Endodermal cell (in vitro differentiated cells): Measurements from ENCODE around the gene BIRC7. TPM values are rescaled to one million over a fixed set of nuclear protein-coding genes. Genes with fewer than 3 reads are reported as not detected.
A peak's percentile ranks its signal among the peaks of the same experiment; 100 is the strongest.

Experiments used
- DNase-seq: peaks from one replicate; pipeline ENCODE4 v3.0.0-alpha.2; 2017
- H3K27ac ChIP-seq: 2 replicates; pipeline ENCODE4 v1.5.1; 2013; ENCODE audit warnings: mild to moderate bottlenecking, low read depth, low read length, moderate library complexity
- H3K27me3 ChIP-seq: 2 replicates; pipeline ENCODE4 v1.6.1; 2013; ENCODE audit warnings: mild to moderate bottlenecking, low read length, moderate library complexity; ENCODE audit not compliant: insufficient read depth, control insufficient read depth, poor library complexity, severe bottlenecking
- H3K36me3 ChIP-seq: 2 replicates; pipeline ENCODE4 v1.7.0; 2013; ENCODE audit warnings: mild to moderate bottlenecking, low read length, moderate library complexity; ENCODE audit not compliant: control insufficient read depth, insufficient read depth
- H3K4me1 ChIP-seq: one replicate; pipeline ENCODE4 v1.7.0; 2013; ENCODE audit warnings: low read length; ENCODE audit not compliant: control insufficient read depth, insufficient read depth
- H3K4me3 ChIP-seq: 2 replicates; pipeline ENCODE4 v1.5.1; 2013; ENCODE audit warnings: mild to moderate bottlenecking, low read length, moderate library complexity
- H3K9ac ChIP-seq: 2 replicates; pipeline ENCODE4 v1.6.1; 2013; ENCODE audit warnings: mild to moderate bottlenecking, low read length, moderate library complexity; ENCODE audit not compliant: poor library complexity, severe bottlenecking; ENCODE audit errors: extremely low read depth
- H3K9me3 ChIP-seq: 2 replicates; pipeline ENCODE4 v1.6.1; 2013; ENCODE audit warnings: mild to moderate bottlenecking, low read length, moderate library complexity; ENCODE audit not compliant: control insufficient read depth
- H3K27ac Mint-ChIP-seq: 2 replicates; pipeline ENCODE4 v1.8.0; 2020; ENCODE audit warnings: mixed read lengths
- H3K27me3 Mint-ChIP-seq: 2 replicates; pipeline ENCODE4 v1.8.0; 2021; ENCODE audit warnings: mild to moderate bottlenecking, mixed read lengths; ENCODE audit not compliant: insufficient read depth
- H3K36me3 Mint-ChIP-seq: 2 replicates; pipeline ENCODE4 v1.8.0; 2020; ENCODE audit warnings: low read depth, mixed read lengths
- H3K4me1 Mint-ChIP-seq: 2 replicates; pipeline ENCODE4 v1.8.0; 2020; ENCODE audit warnings: mixed read lengths
- H3K4me3 Mint-ChIP-seq: 2 replicates; pipeline ENCODE4 v1.8.0; 2020; ENCODE audit warnings: mild to moderate bottlenecking, moderate library complexity, mixed read lengths
- H3K9me3 Mint-ChIP-seq: 2 replicates; pipeline ENCODE4 v1.8.0; 2020; ENCODE audit warnings: mild to moderate bottlenecking, mixed read lengths
- CTCF ChIP-seq: fragments of 200-600 bp; sonication (generic); conservative IDR thresholded peaks from 2 replicates; pipeline ENCODE4 v1.5.0; 2021; ENCODE audit warnings: antibody characterized with exemption, mild to moderate bottlenecking
- WGBS, 2 experiments: methylation state at CpG; one replicate each; pipeline versions ENCODE4 v1.1.5 to v1.1.7; 2013; ENCODE audit warnings: missing lambda C conversion rate in 2 of 2, mixed read lengths in 1 of 2; ENCODE audit not compliant: insufficient coverage in 1 of 2, insufficient read length in 1 of 2; 5-methylcytosine and 5-hydroxymethylcytosine counted together
- total RNA-seq, 2 donors: library from RNA; stranded (reverse); fragmentation: NEBNext Ultra II Directional in 1 of 2; extraction: Animal tissue kit (Norgen Biotek cat#: 25700) in 1 of 2; gene quantifications; 2 replicates in 1 of 2; 3 replicates in 1 of 2; pipeline ENCODE4 v1.2.1, GENCODE V29; 2021

BIRC7 gene
- total RNA-seq, 2 donors from 2014 or later = not detected

- TF ChIP-seq CTCF = no peak
- H3K27ac Mint-ChIP-seq = no peak overlapping the region
- peaks cover 45% of the 10 kb centered on the region for H3K36me3 Mint-ChIP-seq
- H3K4me1 ChIP-seq = no peaks in the 10 kb centered on the region
- no peaks in the 10 kb centered on the region for H3K9me3 Mint-ChIP-seq
- H3K27ac ChIP-seq = no peak overlapping the region
- no peak overlapping the region for H3K4me3 Mint-ChIP-seq
- no peaks in the 10 kb centered on the region for H3K27me3 Mint-ChIP-seq
- H3K36me3 ChIP-seq = peaks cover 65% of the 10 kb centered on the region
- H3K9me3 ChIP-seq = no peaks in the 10 kb centered on the region
- H3K4me3 ChIP-seq = no peak overlapping the region
- no peaks in the 10 kb centered on the region for H3K27me3 ChIP-seq
- 91 to 92% methylated on average over 14 to 15 of the region's 15 CpGs for WGBS, 2 experiments
- no peaks in the 10 kb centered on the region for H3K4me1 Mint-ChIP-seq
- DNase-seq = no peak
- H3K9ac ChIP-seq = no peak overlapping the region
Observed at GRCh38 chr20:63279931-63280330, 44.2 kb downstream of the BIRC7 start.

- no peak overlapping the region for H3K4me3 ChIP-seq
- no peaks in the 10 kb centered on the region for H3K4me1 ChIP-seq
- no peak overlapping the region for H3K27ac ChIP-seq
- H3K27me3 Mint-ChIP-seq = no peaks in the 10 kb centered on the region
- WGBS, 2 experiments = 74 to 89% methylated on average over 5 to 6 of the region's 6 CpGs
- peaks cover 45% of the 10 kb centered on the region for H3K36me3 Mint-ChIP-seq
- no peak overlapping the region for H3K4me3 Mint-ChIP-seq
- no peaks in the 10 kb centered on the region for H3K4me1 Mint-ChIP-seq
- H3K36me3 ChIP-seq = peaks cover 60% of the 10 kb centered on the region
- no peaks in the 10 kb centered on the region for H3K9me3 Mint-ChIP-seq
- no peak for DNase-seq
- no peak for TF ChIP-seq CTCF
- no peaks in the 10 kb centered on the region for H3K27me3 ChIP-seq
- H3K9ac ChIP-seq = no peak overlapping the region
- no peaks in the 10 kb centered on the region for H3K9me3 ChIP-seq
- no peak overlapping the region for H3K27ac Mint-ChIP-seq
Observed at GRCh38 chr20:63280371-63280770, 44.7 kb downstream of the BIRC7 start.

GRCh38 chr20:63280929-63281545, 45.3 kb downstream of the BIRC7 start:
- H3K4me1 ChIP-seq = no peaks in the 10 kb centered on the region
- H3K27ac ChIP-seq = no peak overlapping the region
- no peak overlapping the region for H3K27ac Mint-ChIP-seq
- H3K4me3 Mint-ChIP-seq = no peak overlapping the region
- H3K36me3 ChIP-seq = peaks cover 55% of the 10 kb centered on the region
- no peaks in the 10 kb centered on the region for H3K4me1 Mint-ChIP-seq
- H3K4me3 ChIP-seq = no peak overlapping the region
- peak; percentile 84 for DNase-seq
- no peaks in the 10 kb centered on the region for H3K9me3 Mint-ChIP-seq
- no peaks in the 10 kb centered on the region for H3K9me3 ChIP-seq
- H3K27me3 ChIP-seq = no peaks in the 10 kb centered on the region
- 88 to 89% methylated on average over 9 to 19 of the region's 19 CpGs for WGBS, 2 experiments
- H3K9ac ChIP-seq = no peak overlapping the region
- peak; percentile 72 for TF ChIP-seq CTCF
- H3K27me3 Mint-ChIP-seq = no peaks in the 10 kb centered on the region
- peaks cover 51% of the 10 kb centered on the region for H3K36me3 Mint-ChIP-seq
